SU-DHL-6 (cell line): ENCODE data around the gene MYOG.

Experiments
- EZH2phosphoT487 ChIP-seq: fragments of 200-600 bp; sonication (generic), shearing (Covaris generic); conservative IDR thresholded peaks from 2 replicates; pipeline ENCODE4 v1.6.1; 2018; ENCODE audit warnings: mild to moderate bottlenecking, antibody characterized with exemption, low read length, moderate library complexity, mixed read lengths
- TF ChIP-seq, protein P1 (sequence below): fragments of 200-600 bp; sonication (generic); IDR thresholded peaks from one replicate; pipeline ENCODE4 v1.5.1; 2017; ENCODE audit warnings: antibody characterized with exemption, mild to moderate bottlenecking, low read length, moderate library complexity; ENCODE audit not compliant: insufficient read depth, poor library complexity, severe bottlenecking

DNA sequence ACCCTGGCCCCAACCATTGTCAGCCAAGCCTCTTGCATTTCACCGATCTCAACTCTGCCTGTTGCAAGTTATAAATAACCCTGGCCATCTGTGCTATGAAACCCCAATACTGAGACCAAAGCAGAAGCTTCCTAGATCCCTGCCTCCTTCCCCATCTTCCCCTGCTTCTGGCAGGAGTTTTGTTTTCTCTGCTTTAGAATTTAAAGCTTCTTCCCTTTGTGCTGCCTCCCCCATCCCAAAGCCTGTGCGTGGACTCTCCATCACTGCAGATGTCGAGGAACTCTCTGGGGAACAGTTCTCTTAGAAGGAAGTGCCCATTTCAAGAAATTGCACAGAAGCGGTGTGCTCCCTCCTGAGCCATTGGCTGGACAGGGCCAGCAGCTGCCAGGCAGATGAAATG lies 17.4 kb upstream of the MYOG start:
- TF ChIP-seq, protein P1, sequence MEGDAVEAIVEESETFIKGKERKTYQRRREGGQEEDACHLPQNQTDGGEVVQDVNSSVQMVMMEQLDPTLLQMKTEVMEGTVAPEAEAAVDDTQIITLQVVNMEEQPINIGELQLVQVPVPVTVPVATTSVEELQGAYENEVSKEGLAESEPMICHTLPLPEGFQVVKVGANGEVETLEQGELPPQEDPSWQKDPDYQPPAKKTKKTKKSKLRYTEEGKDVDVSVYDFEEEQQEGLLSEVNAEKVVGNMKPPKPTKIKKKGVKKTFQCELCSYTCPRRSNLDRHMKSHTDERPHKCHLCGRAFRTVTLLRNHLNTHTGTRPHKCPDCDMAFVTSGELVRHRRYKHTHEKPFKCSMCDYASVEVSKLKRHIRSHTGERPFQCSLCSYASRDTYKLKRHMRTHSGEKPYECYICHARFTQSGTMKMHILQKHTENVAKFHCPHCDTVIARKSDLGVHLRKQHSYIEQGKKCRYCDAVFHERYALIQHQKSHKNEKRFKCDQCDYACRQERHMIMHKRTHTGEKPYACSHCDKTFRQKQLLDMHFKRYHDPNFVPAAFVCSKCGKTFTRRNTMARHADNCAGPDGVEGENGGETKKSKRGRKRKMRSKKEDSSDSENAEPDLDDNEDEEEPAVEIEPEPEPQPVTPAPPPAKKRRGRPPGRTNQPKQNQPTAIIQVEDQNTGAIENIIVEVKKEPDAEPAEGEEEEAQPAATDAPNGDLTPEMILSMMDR: no peak
- no peak for TF ChIP-seq EZH2phosphoT487
